ENCODE results near the gene ENTPD2. TPM values are rescaled to one million over a fixed set of nuclear protein-coding genes. Genes with fewer than 3 reads are reported as not detected.
A peak's percentile ranks its signal among the peaks of the same experiment; 100 is the strongest.

The ENTPD2 gene
- total and polyA plus RNA-seq, 10 of the 15 experiments (the other 5 are each of a cell fraction or from before 2014, with no cell fraction given), result 0.15 to 1.8 (median 0.65) TPM; not detected in 2

DNA sequence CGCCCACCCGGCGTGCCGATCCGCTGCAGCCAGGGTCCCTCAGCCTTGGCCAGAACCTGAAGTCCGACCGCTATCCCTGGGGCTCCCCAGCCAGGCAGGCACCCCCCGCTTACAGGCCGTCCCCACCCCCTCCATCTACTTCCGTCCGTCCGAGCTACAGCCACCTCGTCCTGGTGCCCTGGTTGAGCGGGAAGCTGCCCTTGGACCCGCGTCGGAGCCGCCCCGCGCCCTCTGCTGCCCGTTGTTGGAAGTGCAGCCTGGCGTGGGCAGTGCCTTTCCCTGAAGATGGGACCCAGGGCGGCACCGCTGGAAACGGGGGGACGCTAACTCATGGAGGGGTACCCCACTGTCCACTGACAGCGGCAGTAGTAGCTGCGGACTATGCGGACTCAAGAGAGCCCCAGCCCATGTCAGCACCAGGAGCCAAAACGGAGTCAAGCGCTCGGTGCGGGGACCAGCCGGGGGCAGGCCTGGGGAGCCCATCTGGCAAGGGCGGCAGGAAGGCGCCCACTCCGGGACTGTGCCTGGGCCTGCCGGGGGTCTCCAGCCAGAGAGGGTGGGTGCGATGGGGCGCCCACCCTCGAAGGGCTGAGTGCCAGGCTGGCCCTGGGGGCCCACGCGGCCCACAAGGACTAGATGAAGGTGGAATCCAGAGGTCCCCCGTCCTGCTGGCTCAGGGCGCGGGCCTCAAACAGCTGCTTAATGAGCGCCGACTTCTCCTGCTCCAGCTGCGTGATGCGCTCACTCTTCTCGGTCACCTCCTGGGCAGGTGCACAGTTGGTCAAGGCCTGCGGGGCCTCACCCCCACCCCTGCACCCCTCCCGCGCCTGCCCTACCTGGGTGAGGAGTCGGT is 10.4 kb upstream of the ENTPD2 start (continued):
- TF ChIP-seq, protein P1, sequence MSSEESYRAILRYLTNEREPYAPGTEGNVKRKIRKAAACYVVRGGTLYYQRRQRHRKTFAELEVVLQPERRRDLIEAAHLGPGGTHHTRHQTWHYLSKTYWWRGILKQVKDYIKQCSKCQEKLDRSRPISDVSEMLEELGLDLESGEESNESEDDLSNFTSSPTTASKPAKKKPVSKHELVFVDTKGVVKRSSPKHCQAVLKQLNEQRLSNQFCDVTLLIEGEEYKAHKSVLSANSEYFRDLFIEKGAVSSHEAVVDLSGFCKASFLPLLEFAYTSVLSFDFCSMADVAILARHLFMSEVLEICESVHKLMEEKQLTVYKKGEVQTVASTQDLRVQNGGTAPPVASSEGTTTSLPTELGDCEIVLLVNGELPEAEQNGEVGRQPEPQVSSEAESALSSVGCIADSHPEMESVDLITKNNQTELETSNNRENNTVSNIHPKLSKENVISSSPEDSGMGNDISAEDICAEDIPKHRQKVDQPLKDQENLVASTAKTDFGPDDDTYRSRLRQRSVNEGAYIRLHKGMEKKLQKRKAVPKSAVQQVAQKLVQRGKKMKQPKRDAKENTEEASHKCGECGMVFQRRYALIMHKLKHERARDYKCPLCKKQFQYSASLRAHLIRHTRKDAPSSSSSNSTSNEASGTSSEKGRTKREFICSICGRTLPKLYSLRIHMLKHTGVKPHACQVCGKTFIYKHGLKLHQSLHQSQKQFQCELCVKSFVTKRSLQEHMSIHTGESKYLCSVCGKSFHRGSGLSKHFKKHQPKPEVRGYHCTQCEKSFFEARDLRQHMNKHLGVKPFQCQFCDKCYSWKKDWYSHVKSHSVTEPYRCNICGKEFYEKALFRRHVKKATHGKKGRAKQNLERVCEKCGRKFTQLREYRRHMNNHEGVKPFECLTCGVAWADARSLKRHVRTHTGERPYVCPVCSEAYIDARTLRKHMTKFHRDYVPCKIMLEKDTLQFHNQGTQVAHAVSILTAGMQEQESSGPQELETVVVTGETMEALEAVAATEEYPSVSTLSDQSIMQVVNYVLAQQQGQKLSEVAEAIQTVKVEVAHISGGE (CRISPR knock-in tag; IDR thresholded peaks at IDR 0.05), result no peak
- TF ChIP-seq KLF5 (IDR thresholded peaks at IDR 0.05; ENCODE audit: partially characterized antibody) (no peak), ZNF687 (IDR thresholded peaks at IDR 0.05) (no peak), MLLT1 (IDR thresholded peaks at IDR 0.05) (0 out of 2 replicates have a peak, but pooled peaks have one; percentile 24), PAX8 (IDR thresholded peaks at IDR 0.05) (no peak), EGR1 (IDR thresholded peaks at IDR 0.05; ENCODE audit: borderline replicate concordance in 1 of 2, low read depth in 2 of 2, low read length in 2 of 2) (peak in 1 of 2 experiments; percentile 58; a peak in 2 of 3 replicates), GABPA (IDR thresholded peaks at IDR 0.05; ENCODE audit: low read depth) (no peak), RCOR1 (conservative IDR thresholded peaks at IDR 0.05; ENCODE audit: low read depth, low read length) (no peak), RB1 (IDR thresholded peaks at IDR 0.05; ENCODE audit: borderline replicate concordance) (0 out of 2 replicates have a peak, but pooled peaks have one; percentile 80), HDAC6 (IDR thresholded peaks at IDR 0.05; ENCODE audit: unreplicated experiment) (no peak), ZBTB4 (CRISPR knock-in tag; IDR thresholded peaks at IDR 0.05) (no peak), BCL11A (IDR thresholded peaks at IDR 0.05; ENCODE audit: low read depth, low read length) (no peak)
- TF ChIP-seq, protein P2, sequence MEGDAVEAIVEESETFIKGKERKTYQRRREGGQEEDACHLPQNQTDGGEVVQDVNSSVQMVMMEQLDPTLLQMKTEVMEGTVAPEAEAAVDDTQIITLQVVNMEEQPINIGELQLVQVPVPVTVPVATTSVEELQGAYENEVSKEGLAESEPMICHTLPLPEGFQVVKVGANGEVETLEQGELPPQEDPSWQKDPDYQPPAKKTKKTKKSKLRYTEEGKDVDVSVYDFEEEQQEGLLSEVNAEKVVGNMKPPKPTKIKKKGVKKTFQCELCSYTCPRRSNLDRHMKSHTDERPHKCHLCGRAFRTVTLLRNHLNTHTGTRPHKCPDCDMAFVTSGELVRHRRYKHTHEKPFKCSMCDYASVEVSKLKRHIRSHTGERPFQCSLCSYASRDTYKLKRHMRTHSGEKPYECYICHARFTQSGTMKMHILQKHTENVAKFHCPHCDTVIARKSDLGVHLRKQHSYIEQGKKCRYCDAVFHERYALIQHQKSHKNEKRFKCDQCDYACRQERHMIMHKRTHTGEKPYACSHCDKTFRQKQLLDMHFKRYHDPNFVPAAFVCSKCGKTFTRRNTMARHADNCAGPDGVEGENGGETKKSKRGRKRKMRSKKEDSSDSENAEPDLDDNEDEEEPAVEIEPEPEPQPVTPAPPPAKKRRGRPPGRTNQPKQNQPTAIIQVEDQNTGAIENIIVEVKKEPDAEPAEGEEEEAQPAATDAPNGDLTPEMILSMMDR (IDR thresholded peaks at IDR 0.05 in 2 of 3, conservative IDR thresholded peaks at IDR 0.05 in 1 of 3; ENCODE audit: control insufficient read depth in 2 of 3, extremely low read depth in 1 of 3, insufficient read depth in 1 of 3, low read depth in 3 of 3, low read length in 3 of 3), result peak; percentile 78 to 96 (median 85)
